Sigmoid colon (tissue), 7 donors: ENCODE measurements around the gene CEP57. TPM values are rescaled to one million over a fixed set of nuclear protein-coding genes. Genes with fewer than 3 reads are reported as not detected.

Source experiments
- DNase-seq: peaks from one replicate; pipeline ENCODE4 v3.0.0-alpha.2; 2019
- H3K27ac ChIP-seq, 4 donors: fragments of 200-600 bp; sonication (generic); one replicate each; pipeline ENCODE4 v1.5.1; 2016 to 2019; ENCODE audit warnings: mild to moderate bottlenecking in 1 of 4
- H3K27me3 ChIP-seq, 3 donors: fragments of 200-600 bp; sonication (generic); one replicate each; pipeline ENCODE4 v1.5.1; 2019; ENCODE audit warnings: mild to moderate bottlenecking in 1 of 3
- H3K36me3 ChIP-seq, 4 donors: fragments of 200-600 bp; sonication (generic); one replicate each; pipeline ENCODE4 v1.5.1; 2016 to 2019
- H3K4me1 ChIP-seq, 4 donors: fragments of 200-600 bp; sonication (generic); one replicate each; pipeline ENCODE4 v1.5.1; 2017 to 2019
- H3K4me3 ChIP-seq, 4 donors: fragments of 200-600 bp; sonication (generic); one replicate each; pipeline ENCODE4 v1.5.1; 2017 to 2019; ENCODE audit warnings: mild to moderate bottlenecking in 2 of 4, moderate library complexity in 1 of 4
- H3K9me3 ChIP-seq, 4 donors: fragments of 200-600 bp in 3 of 4; sonication (generic) in 3 of 4; one replicate each; pipeline versions ENCODE4 v1.5.1 to v1.6.1; 2013 to 2019
- EP300 ChIP-seq, 4 donors: sonication (generic); formaldehyde crosslinking; IDR thresholded peaks; one replicate each; pipeline ENCODE4 v1.6.1; 2017; ENCODE audit warnings: antibody characterized with exemption in 4 of 4
- POLR2A ChIP-seq, 2 donors: fragments of 450-650 bp; IDR thresholded peaks; one replicate each; pipeline ENCODE4 v1.6.1; 2016; ENCODE audit warnings: antibody characterized with exemption in 2 of 2, mild to moderate bottlenecking in 2 of 2, moderate library complexity in 2 of 2
- POLR2AphosphoS5 ChIP-seq, 4 donors: sonication (generic); formaldehyde crosslinking; IDR thresholded peaks; one replicate each; pipeline ENCODE4 v1.6.1; 2017; ENCODE audit warnings: antibody characterized with exemption in 4 of 4
- WGBS, 2 donors: extraction: QIAGEN DNeasy Blood & Tissue Kit; methylation state at CpG; one replicate each; pipeline ENCODE4 v1.1.7; 2013; 5-methylcytosine and 5-hydroxymethylcytosine counted together
- intact Hi-C: fragments of 100-400 bp; cut with DNase I; formaldehyde crosslinking; loops from one replicate; pipeline ENCODE4 v1.15.1; 2023
- polyA plus RNA-seq, 3 donors: library from polyadenylated mRNA; stranded (reverse); fragments of 200-250 nt; gene quantifications; one replicate each; pipeline ENCODE4 v1.2.3, GENCODE V29; 2013
- total RNA-seq, 4 donors: library from RNA; depleted of rRNA; stranded (reverse); fragments of >200 nt; gene quantifications; one replicate each; pipeline ENCODE4 v1.1.0, GENCODE V29; 2016
- TF ChIP-seq, protein P1 (sequence below), 4 experiments: fragments of 450-650 bp in 3 of 4; fragments of 200-600 bp in 1 of 4; IDR thresholded peaks; one replicate each; pipeline ENCODE4 v1.5.1; 2016 to 2019; ENCODE audit warnings: antibody characterized with exemption in 4 of 4, mild to moderate bottlenecking in 3 of 4, moderate library complexity in 2 of 4
- donor health status: healthy with polysubstance abuse.
- donor health status: Bipolar disorder and iron deficiency.
- donor health status: healthy.

CEP57 gene
- total and polyA plus RNA-seq, 7 donors = 15.0 to 71.3 (median 35.8) TPM

DNA sequence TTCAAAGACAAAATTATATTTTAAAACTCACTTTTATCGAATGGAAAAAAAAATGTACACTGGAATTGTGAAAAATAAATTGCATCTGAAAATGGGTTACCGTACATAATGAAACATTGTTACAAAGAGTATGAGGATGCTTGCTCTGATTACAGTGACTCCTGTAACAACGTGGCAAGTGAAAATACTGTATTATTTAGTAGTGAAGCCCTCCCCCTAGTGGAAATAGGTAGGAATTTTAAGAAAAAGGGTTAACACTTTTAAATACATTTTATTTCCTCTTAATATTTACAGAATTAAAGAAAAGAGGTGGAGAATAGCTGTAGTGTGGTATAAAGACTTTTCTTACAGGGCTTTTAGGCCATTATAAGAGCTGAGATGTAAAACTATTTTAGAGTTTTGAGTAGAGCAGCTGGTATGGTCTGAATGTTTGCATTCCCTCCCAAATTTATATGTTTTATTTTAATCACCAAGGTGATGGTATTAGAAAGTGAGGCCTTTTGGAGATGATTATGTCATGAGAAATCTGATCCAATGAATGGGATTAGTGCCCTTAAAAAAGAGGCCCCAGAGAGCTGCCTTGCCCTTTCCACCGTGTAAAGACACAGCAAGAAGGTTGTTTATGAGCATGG lies 25.9 kb upstream of the CEP57 start:
- intact Hi-C loops = loop anchor here (2.0 to 5.0 kb wide), 3 partner anchors 57 to 792 kb away; partner anchors contain the start of genes CWC15, KDM4D and SRSF8
- Histone ChIP-seq H3K36me3 (peaks cover 0 to 14% (median 0%) of the 10 kb centered on the region in 4 donors), H3K9me3 (no peaks in the 10 kb centered on the region), H3K4me1 (no peaks in the 10 kb centered on the region), H3K4me3 (no peak overlapping the region), H3K27ac (no peak overlapping the region), H3K27me3 (no peaks in the 10 kb centered on the region)
- TF ChIP-seq, protein P1, sequence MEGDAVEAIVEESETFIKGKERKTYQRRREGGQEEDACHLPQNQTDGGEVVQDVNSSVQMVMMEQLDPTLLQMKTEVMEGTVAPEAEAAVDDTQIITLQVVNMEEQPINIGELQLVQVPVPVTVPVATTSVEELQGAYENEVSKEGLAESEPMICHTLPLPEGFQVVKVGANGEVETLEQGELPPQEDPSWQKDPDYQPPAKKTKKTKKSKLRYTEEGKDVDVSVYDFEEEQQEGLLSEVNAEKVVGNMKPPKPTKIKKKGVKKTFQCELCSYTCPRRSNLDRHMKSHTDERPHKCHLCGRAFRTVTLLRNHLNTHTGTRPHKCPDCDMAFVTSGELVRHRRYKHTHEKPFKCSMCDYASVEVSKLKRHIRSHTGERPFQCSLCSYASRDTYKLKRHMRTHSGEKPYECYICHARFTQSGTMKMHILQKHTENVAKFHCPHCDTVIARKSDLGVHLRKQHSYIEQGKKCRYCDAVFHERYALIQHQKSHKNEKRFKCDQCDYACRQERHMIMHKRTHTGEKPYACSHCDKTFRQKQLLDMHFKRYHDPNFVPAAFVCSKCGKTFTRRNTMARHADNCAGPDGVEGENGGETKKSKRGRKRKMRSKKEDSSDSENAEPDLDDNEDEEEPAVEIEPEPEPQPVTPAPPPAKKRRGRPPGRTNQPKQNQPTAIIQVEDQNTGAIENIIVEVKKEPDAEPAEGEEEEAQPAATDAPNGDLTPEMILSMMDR (IDR thresholded peaks at IDR 0.05) = peak; percentile 59 to 69 (median 60)
- no peak for TF ChIP-seq POLR2A (IDR thresholded peaks at IDR 0.05)
- WGBS, 2 donors = 23 to 26% methylated on average over 4 of the region's 4 CpGs
- no peak for DNase-seq

GRCh38 chr11:95766701-95767100 lies 23.6 kb upstream of the CEP57 start:
- TF ChIP-seq, protein P1 (IDR thresholded peaks at IDR 0.05) = no peak
- TF ChIP-seq POLR2AphosphoS5 (IDR thresholded peaks at IDR 0.05) (no peak), EP300 (IDR thresholded peaks at IDR 0.05) (no peak), POLR2A (IDR thresholded peaks at IDR 0.05) (no peak)
- Histone ChIP-seq H3K4me3 (no peak overlapping the region), H3K36me3 (peaks cover 0 to 21% (median 0%) of the 10 kb centered on the region in 4 donors), H3K9me3 (no peaks in the 10 kb centered on the region), H3K27me3 (no peaks in the 10 kb centered on the region), H3K27ac (no peak overlapping the region), H3K4me1 (no peaks in the 10 kb centered on the region)
- DNase-seq = no peak
- 85 to 88% methylated on average over 3 of the region's 3 CpGs for WGBS, 2 donors
- intact Hi-C loops = no loop called here

GRCh38 chr11:95767498-95767897 lies 22.8 kb upstream of the CEP57 start:
- Histone ChIP-seq H3K36me3 (peaks cover 0 to 29% (median 0%) of the 10 kb centered on the region in 4 donors), H3K4me1 (no peaks in the 10 kb centered on the region), H3K4me3 (no peak overlapping the region), H3K27me3 (no peaks in the 10 kb centered on the region), H3K9me3 (no peaks in the 10 kb centered on the region), H3K27ac (no peak overlapping the region)
- TF ChIP-seq POLR2A (IDR thresholded peaks at IDR 0.05) = no peak
- TF ChIP-seq EP300 (IDR thresholded peaks at IDR 0.05) = no peak
- TF ChIP-seq, protein P1 (IDR thresholded peaks at IDR 0.05) = no peak
- no peak for TF ChIP-seq POLR2AphosphoS5 (IDR thresholded peaks at IDR 0.05)
- WGBS, 2 donors = 78 to 83% methylated on average over 1 of the region's 1 CpG
- intact Hi-C loops = no loop called here
- no peak for DNase-seq

- Histone ChIP-seq H3K27ac (no peak overlapping the region), H3K4me3 (no peak overlapping the region), H3K9me3 (no peaks in the 10 kb centered on the region), H3K4me1 (no peaks in the 10 kb centered on the region), H3K36me3 (peaks cover 0 to 38% (median 0%) of the 10 kb centered on the region in 4 donors), H3K27me3 (no peaks in the 10 kb centered on the region)
- 66 to 88% methylated on average over 2 of the region's 2 CpGs for WGBS, 2 donors
- intact Hi-C loops = no loop called here
- DNase-seq = no peak
- no peak for TF ChIP-seq EP300 (IDR thresholded peaks at IDR 0.05)
- TF ChIP-seq POLR2A (IDR thresholded peaks at IDR 0.05) = no peak
- no peak for TF ChIP-seq POLR2AphosphoS5 (IDR thresholded peaks at IDR 0.05)
- TF ChIP-seq, protein P1 (IDR thresholded peaks at IDR 0.05) = no peak
These were observed 21.8 kb upstream of the CEP57 start for GRCh38 chr11:95768521-95768920.

- Histone ChIP-seq H3K4me3 (no peak overlapping the region), H3K27ac (peak overlapping the region in 1 of 4 donors; percentile 13), H3K36me3 (peaks cover 4 to 96% (median 30%) of the 10 kb centered on the region in 4 donors), H3K4me1 (no peaks in the 10 kb centered on the region), H3K9me3 (no peaks in the 10 kb centered on the region), H3K27me3 (no peaks in the 10 kb centered on the region)
- intact Hi-C loops = no loop called here
- TF ChIP-seq POLR2A (IDR thresholded peaks at IDR 0.05) = no peak
- no peak for TF ChIP-seq EP300 (IDR thresholded peaks at IDR 0.05)
- no peak for TF ChIP-seq POLR2AphosphoS5 (IDR thresholded peaks at IDR 0.05)
- no peak for DNase-seq
These were observed 13.4 kb upstream of the CEP57 start for GRCh38 chr11:95776859-95777258.
